Smooth muscle cell of the brain vasculature (primary cell): ENCODE results near the gene KCNQ1.

ENCODE experiments used
- DNase-seq: peaks from one replicate; pipeline ENCODE4 v3.0.0-alpha.2; 2012; ENCODE audit warnings: low read depth, low spot score

The KCNQ1 gene

DNA sequence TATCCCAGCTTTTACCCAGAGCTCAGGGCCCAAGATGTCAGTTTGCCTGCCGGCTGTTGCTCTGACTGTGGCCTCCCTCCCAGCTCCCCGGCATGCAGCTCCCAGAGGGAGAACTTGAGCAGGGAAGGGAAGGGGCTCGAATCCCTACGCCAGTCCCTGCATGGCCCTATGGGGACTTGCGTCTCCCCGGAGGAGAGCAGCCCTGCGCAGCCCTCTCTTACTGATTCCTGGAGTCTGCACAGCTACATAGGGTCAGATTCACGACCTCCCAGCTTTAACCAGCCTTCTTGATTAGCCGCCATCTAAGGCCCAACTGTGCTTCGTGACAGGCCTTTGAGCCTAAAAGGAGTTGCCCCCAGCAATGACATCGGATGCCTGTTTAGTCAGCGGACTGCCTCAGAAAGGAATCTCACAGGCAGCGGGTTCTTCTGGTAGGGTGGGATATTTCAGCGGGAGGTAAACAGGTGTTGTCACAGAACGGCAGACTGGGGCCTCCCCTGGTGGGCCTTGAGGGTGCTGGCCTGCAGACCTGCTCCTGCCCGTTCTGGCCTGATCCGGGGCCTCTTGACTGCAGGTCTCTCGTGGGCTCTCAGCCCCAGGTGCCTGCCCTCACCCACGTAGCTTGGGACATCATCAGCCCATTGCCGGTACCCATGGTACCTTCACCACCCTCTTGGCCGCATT is 298.8 kb downstream of the KCNQ1 start:
- DNase-seq: no peak

DNA sequence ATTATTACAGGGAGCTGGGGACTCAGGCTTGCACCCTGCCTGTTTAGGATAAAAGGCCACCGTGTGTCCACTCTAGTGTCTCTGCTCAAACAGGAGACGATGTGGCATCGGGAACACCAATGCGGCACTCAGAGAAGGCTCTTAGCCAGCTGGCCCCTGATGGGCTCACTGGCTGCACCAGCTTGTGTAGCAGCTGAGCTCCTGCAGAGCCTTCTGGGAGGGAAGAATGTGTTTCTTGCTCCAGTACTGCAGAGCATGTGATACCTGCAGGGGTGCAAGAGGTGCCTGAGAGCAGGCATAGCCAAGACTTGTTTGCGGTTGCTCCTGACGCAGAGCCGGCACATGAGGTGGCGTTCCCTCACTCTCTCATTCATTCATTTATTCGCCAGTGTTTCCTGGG is 299.4 kb downstream of the KCNQ1 start:
- DNase-seq: no peak

- no peak for DNase-seq
Measured at GRCh38 chr11:2745511-2745910, 300.7 kb downstream of the KCNQ1 start.

- no peak for DNase-seq
Measured at GRCh38 chr11:2746401-2747247, 301.8 kb downstream of the KCNQ1 start.

- DNase-seq: no peak
Measured at GRCh38 chr11:2747248-2748027, 302.6 kb downstream of the KCNQ1 start.

GRCh38 chr11:2748061-2748813 is 303.4 kb downstream of the KCNQ1 start:
- DNase-seq: no peak

- no peak for DNase-seq
Measured at GRCh38 chr11:2748814-2749554, 304.2 kb downstream of the KCNQ1 start.

DNA sequence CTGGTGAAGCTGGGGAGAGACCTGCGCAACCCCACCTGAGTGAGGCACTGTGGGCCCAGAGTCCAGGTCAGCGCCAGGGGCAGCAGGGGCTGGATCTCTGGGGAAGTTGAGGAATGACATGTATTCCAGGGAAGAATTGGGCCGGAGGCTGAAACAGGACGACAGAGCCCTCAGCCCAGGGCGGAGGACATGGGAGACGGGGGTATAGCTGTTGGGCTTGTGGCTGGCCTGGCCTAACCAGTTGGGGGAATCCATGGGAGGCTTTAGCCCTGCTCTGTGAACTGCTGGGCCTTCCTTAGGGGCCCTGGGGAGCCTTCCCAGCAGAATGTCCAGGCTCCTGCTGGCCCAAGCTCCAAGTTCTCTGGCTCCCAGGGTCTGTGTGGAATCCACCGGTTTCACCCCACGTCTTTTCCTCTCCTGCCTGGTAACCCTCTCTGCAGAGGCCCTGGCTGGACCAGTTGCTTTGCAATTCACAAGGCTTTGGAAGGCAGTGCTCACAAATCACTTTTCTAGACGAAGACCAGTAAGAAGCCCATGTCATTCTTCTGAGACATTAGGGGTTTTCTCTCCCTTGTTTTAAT is 305.4 kb downstream of the KCNQ1 start:
- no peak for DNase-seq

DNA sequence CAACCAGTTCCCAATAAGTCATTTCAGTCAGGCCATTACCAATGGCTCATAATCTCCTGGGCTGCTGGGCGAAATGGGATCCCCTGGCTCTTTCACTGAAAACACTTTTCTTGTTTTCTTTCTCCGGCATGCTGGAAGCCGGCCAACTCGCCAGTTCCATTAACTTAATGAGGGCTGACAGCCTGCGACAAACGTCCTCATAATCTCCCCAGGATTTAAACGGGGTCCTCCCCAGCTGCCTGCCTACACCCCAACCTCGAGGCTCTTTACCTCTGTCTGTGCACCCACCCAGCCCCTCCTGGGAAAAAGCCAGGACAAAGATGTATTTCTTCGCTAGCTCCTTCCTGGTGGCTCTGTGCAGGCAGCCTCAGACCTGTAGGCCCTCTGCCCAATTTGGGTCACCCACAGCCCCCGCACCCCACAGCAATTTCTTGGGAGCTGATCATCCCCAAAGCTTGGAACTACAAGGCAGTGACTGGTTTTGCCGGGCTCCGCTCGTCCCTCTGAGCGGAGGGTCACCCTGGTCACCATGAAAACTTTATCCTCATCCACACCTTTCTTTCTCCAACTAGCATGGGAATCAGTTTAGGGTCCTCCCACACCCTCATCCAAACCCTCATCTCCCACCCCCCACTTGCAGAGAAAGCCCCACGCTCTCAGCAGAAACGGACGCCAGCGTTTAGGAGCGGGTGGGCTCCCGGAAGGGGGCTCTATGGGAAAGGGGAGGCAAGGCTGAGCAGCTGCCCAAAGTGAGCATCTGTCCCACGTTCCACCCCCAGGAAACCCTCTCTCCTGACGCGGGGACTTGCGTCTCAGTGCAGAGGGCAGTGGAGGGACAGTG is 306.1 kb downstream of the KCNQ1 start:
- DNase-seq: no peak

DNA sequence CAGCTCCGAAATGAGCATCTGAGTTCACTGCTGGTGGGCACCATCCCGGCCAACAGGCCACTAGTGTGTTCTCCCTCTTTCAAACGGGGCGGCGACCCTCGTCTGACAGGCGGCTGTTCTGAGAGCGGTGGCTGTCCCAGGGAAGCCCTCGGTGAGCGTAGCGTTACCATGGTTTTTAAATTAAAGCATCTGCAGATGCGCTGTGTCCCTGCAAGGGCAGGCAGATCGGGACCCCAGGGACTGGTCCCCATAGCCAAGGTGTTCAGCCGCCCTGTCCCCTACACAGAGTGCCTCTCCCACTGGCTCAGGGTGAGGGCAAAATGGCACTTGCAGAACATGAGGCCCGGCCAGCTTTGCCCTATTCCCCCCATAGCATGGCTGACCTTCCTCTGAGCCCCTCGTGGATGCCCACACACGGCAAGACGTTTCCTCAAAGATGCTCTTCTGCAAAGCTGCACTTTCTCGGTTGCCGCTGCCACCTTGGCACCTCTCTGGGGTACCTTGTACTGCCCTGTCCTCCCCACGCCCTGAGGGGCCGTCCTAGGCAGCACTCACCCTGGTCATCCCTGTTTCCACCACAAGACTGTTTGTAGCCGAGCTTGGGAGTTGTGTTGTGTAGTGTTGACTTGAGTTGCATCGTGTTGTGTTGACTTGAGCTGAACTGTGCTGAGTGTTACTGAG is 306.9 kb downstream of the KCNQ1 start:
- no peak for DNase-seq

DNA sequence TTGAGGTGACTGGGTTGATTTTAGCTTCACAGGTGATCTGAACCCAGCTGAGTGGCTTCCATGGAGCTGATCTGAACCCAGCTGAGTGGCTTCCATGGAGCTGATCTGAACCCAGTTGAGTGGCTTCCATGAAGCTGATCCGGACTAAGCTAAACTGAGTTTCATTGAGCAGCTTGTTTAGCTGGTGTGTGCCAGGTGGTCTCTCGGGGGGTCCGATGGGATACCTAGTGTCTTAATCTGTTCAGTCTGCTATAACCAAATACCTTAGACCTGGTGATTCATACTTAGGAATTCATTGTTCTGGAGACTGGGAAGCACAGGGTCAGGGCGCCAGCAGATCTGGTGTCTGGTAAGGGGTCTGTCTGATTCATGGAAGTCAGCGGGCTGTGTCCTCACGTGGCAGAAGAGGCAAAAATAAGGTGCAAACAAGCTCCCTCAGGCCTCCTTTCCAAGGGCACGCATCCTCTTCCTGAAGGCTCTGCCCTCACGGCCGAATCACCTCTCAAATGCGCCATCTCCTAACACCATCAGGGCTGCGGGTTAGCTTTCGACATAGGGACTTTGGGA is 307.5 kb downstream of the KCNQ1 start:
- DNase-seq: no peak

DNA sequence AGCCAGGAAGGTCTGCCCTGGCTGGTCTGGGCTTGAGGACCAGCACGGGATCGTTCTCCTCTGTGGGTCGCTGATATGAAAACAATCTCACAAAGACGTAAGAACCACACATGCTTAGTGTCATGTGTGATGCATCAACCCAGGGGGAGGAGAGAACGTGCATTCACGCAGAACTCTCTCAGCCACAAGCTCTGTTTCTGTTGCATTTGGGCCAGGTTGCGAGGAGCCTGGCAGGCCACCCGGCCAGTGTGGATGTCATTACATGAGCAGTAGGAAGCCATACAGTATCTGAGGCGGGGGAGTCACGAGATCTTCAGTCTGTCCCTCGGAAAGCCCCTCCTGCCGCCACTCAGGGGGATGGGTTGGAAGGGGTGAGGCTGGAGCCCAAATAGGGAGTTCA is 308.1 kb downstream of the KCNQ1 start:
- DNase-seq: no peak

DNA sequence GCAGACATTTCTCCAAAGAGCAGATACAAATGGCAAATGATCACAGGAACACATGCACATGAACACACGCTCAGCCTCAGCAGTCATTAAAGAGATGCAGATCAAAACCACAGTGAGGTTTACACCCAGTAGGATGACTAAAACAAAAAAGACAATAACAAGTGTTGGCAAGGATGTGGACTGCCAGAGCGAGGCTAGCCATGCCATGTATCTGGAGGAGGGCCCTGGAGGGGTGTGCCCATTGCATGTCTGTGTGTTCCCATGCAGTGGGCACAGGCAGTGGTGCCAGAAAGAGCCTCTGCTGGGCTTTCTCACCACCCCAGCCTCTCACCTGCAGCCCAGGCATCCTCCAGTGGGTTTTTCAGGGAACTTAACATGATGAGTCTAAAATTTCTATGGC is 309.2 kb downstream of the KCNQ1 start:
- DNase-seq: no peak

GRCh38 chr11:2755071-2755470 is 310.3 kb downstream of the KCNQ1 start:
- no peak for DNase-seq

DNA sequence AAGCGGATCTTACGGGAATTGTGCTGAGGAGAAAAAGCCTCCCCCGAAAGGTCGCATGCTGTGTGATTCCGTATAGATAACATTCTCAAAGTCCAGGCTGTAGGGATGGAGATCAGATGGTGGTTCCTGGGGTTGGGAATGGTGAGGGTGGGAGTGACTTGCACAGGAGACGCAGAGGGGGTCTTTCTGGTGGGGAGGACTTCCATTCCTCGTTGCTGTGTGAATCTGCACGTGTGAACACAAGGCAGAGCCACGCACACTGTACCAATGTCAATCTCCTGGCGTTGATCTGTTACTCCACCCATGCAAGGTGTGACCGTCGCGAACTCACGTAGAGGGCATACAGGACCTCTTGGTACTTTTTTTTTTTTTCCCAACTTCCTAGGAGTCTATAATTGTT is 313.9 kb downstream of the KCNQ1 start:
- no peak for DNase-seq

GRCh38 chr11:2759228-2760195 is 314.7 kb downstream of the KCNQ1 start:
- no peak for DNase-seq

GRCh38 chr11:2760196-2760871 is 315.5 kb downstream of the KCNQ1 start:
- no peak for DNase-seq
